Inflammatory macrophage (primary cell): ENCODE results near the gene COL19A1.
A peak's percentile ranks its signal among the peaks of the same experiment; 100 is the strongest.
"Not testable (repeated sequence)": the region's sequence is repeated elsewhere in the genome, so short reads cannot be mapped to it uniquely, and the experiment has no call there.

Experiments used
- DNase-seq, 2 donors: peaks; one replicate each; pipeline ENCODE4 v3.0.0-alpha.2; 2020 to 2022

COL19A1 gene

DNA sequence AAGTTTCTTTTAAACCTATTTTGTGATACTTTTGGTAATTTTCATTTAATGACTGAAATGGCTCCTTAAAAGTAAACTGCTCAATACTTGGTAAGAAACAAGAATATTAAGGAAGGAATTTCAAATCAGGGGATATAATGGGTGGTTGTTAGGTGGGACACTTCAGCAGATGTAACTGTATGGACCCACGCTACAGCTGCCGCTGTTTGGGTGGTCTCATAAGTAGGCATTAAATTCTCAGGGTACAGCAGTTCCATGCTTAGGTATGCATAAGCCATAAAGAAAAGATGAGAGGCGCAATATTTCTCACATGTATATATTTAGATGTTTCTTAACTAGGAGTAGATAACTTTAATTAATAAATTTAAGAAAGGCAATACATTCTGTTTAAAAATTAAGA, 35.0 kb downstream of the COL19A1 start:
- no peak for DNase-seq

DNA sequence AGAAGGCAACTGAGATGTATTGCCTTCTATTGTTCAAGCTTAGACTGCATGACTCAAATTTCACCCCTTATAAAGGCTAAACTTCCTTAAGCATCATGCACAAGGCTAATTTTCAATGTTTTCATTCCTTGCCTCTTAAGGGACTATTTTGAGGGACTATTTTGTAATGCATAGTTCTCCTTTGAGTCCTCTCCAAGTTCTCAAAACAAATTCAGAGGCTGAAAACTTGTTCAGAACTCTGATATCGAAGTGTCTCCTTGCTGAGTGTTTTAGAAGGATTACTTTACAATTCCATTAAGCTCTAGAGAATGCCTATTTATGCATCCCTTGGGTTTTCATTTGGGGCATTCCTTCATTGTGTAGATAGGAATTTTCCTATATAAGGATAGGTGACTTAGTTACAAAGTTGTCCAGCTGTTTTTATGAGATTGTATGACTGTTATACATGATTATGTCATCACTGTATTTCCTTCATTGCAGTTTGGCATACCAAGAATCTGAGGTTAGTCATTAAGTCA, 41.7 kb downstream of the COL19A1 start:
- no peak for DNase-seq

GRCh38 chr6:69913361-69913760, 47.0 kb downstream of the COL19A1 start:
- DNase-seq = no peak

GRCh38 chr6:69914015-69914485, 47.7 kb downstream of the COL19A1 start:
- DNase-seq = no peak

- no peak for DNase-seq
These were observed 49.0 kb downstream of the COL19A1 start for GRCh38 chr6:69915346-69915745.

- DNase-seq = peak; percentile 6 to 11
These were observed 51.5 kb downstream of the COL19A1 start for GRCh38 chr6:69917834-69918233.

GRCh38 chr6:69918813-69919475, 52.6 kb downstream of the COL19A1 start:
- DNase-seq = no peak

DNA sequence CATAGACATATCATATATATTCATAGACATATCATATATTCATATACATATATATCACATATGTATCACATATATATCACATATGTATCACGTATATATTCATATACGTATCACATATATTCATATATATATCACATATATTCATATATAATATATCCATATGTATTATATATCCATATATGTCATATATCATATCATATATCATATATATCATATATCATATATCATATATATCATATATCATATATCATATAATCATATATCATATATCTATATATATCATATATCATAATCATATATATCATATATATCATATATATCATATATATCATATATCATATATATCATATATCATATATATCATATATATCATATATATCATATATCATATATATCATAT, 54.7 kb downstream of the COL19A1 start:
- not testable (repeated sequence) for DNase-seq

- not testable (repeated sequence) for DNase-seq
These were observed 55.3 kb downstream of the COL19A1 start for GRCh38 chr6:69921611-69922010.

GRCh38 chr6:69926745-69927144, 60.4 kb downstream of the COL19A1 start:
- DNase-seq = no peak

GRCh38 chr6:69933239-69933638, 66.9 kb downstream of the COL19A1 start:
- no peak for DNase-seq

- DNase-seq = no peak
These were observed 68.7 kb downstream of the COL19A1 start for GRCh38 chr6:69935079-69935478.

DNA sequence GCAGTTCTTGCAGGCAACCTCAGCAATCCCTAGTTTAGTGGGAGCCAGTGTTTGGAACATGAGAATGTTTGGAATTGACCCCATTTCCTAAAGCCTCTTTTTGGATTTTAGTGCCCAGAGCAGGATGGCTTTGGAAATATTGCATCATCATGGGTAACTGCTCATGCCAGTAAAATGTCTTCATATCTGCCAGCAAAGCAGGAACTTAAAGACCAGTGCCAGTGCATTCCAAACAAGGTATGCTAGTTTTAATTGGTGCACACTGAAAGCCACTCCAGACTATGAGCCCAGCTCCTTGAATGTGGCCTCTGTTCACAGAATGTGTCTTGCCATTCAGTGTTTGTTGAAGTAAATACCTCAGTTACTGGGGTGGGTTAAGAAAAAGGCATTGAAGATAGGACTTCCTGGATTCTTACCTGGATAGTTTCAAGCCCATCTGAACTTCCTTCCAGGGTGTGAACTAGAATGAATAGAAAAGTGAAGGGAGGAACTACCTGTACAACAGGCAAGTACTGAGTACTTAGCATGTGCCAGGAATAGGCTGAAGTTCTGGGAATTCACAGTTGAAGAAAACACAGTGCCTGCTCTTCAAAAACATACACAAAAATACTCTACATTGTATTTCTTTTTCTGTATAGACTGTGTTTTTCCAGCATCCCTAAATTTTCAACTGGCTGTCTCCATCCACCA, 70.5 kb downstream of the COL19A1 start:
- no peak for DNase-seq

DNA sequence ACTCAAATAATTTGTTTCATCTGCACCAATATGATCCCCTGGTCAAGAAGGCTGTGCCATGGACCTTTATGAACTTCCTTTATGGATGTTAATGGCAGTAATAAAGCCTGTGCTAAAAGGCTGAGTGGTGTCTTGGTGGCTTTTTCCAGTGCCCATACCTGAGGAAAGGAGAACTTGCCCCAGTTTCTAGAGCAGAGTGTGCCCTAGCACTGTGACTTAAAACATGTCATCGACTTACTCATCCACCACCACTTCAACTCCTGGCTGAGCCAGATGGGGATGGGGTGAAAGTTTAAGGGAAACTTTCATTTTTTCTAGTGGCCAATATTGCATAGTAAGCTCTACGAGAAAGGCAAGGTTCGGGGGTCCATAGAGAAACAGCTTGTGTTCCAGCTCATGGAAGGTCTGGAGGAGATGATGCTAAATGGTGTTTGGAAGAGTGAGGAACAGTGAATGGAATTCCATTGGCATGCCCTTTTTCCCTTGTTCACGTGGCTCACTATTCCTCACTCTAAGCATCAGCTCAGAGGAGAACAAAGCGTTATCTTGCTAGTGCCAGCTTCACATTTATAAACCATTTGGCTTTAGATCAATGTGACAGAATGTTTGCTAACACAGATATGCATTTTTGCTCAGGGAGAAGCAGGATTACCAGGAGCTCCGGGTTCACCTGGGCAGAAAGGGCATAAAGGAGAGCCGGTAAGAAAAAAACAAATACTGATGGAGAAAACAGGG, 71.2 kb downstream of the COL19A1 start:
- no peak for DNase-seq

GRCh38 chr6:69942485-69942884, 76.1 kb downstream of the COL19A1 start:
- DNase-seq = no peak

GRCh38 chr6:69945192-69945591, 78.8 kb downstream of the COL19A1 start:
- no peak for DNase-seq

GRCh38 chr6:69948479-69949114, 82.2 kb downstream of the COL19A1 start:
- DNase-seq = no peak

- DNase-seq = no peak
These were observed 87.1 kb downstream of the COL19A1 start for GRCh38 chr6:69953491-69953890.

DNA sequence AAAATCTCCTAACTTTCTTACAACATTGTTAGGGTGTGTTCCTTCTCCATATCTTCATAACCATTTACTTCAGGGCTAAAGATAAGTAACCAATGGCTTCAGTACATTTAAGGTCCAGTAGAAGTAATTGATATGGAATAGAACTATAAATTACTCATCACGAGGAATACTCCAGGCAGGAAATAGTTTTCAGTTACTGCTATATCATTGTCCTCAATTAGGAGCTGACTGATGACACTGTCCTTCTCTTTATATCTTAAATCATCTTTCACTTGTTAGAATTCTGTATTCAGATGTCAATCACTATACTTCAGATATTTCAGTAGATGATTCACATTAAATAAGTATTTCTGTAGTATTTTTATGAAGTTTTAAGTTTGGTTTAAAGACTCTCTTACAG, 88.4 kb downstream of the COL19A1 start:
- DNase-seq = no peak

GRCh38 chr6:69957985-69958559, 91.7 kb downstream of the COL19A1 start:
- no peak for DNase-seq

DNA sequence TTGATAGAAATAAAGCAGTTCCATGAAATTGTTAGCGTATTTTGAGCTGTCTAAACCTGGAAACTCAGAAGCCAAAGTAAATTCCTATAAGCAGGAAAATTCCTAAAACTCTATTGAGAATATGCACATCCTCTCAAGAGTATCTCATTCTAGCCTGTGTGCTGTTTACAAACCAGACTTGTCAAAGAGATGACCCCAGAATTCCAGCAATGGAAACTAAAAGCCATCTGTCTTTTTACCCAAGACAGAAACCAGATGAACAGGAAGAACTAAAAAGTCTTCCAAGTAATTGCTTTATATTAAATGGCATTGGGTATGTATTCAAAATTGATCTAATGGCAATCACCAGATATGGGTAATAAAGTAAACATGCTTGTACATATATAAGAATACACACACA, 92.6 kb downstream of the COL19A1 start:
- DNase-seq = no peak

GRCh38 chr6:69965974-69966373, 99.6 kb downstream of the COL19A1 start:
- DNase-seq = not testable (repeated sequence)

DNA sequence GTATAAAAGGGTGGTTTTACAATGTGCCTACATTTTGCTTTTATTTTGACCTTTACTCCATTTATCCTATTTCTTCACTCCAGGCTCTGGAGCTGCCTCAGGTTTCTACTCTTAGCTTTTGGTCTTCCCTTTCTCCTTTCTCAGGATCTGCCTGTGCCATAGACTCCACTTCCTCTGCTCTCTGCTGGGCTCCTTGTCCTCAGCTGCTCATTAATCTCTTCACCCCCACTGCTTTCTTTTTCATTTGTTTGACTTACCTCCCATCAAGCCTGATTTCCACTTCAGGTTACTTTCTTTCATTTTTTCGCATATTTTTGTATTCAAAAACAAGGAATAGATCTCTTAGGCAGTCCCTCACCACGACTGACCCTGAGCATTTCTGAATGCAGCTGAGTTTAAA, 106.8 kb downstream of the COL19A1 start:
- DNase-seq = no peak
